Lung (tissue), 12 donors: ENCODE data around the gene TYSND1. TPM values are rescaled to one million over a fixed set of nuclear protein-coding genes. Genes with fewer than 3 reads are reported as not detected.

Source experiments
- ATAC-seq: fragments of 200-7000 bp; cut with Tn5 transposase; one replicate; pipeline ENCODE4 v1.9.1; 2020; ENCODE audit warnings: moderate number of reproducible peaks; ENCODE audit not compliant: insufficient read depth, low FRiP score
- DNase-seq, 3 donors: peaks; one replicate each; pipeline ENCODE4 v3.0.0-alpha.2; 2013 to 2017
- H3K27ac ChIP-seq, 2 donors: one replicate each; pipeline ENCODE4 v1.5.1; 2013; ENCODE audit warnings: mild to moderate bottlenecking in 2 of 2, moderate library complexity in 2 of 2, control low read depth in 1 of 2, inconsistent platforms in 1 of 2, low read depth in 1 of 2, low read length in 1 of 2
- H3K27me3 ChIP-seq, 3 donors: one replicate each; pipeline ENCODE4 v1.5.1; 2013; ENCODE audit warnings: low read length in 2 of 3; ENCODE audit not compliant: control insufficient read depth in 3 of 3, insufficient read depth in 3 of 3
- H3K36me3 ChIP-seq, 4 donors: one replicate each; pipeline ENCODE4 v1.5.1; 2013; ENCODE audit warnings: low read length in 4 of 4, mild to moderate bottlenecking in 1 of 4, moderate library complexity in 1 of 4; ENCODE audit not compliant: control insufficient read depth in 4 of 4, insufficient read depth in 4 of 4
- H3K4me1 ChIP-seq, 5 donors: one replicate each; pipeline ENCODE4 v1.5.1; 2013; ENCODE audit warnings: low read length in 5 of 5, mild to moderate bottlenecking in 2 of 5, moderate library complexity in 1 of 5; ENCODE audit not compliant: control insufficient read depth in 5 of 5, insufficient read depth in 5 of 5
- H3K4me3 ChIP-seq: one replicate; pipeline ENCODE4 v1.5.1; 2013; ENCODE audit warnings: mild to moderate bottlenecking, control low read depth, moderate library complexity
- H3K9ac ChIP-seq, 2 donors: one replicate each; pipeline ENCODE4 v1.5.1; 2013; ENCODE audit warnings: low read length in 2 of 2, control low read depth in 1 of 2; ENCODE audit not compliant: insufficient read depth in 1 of 2
- H3K9me3 ChIP-seq, 4 donors: one replicate each; pipeline ENCODE4 v1.5.1; 2013; ENCODE audit warnings: low read length in 3 of 4, mild to moderate bottlenecking in 1 of 4, moderate library complexity in 1 of 4; ENCODE audit not compliant: control insufficient read depth in 4 of 4, insufficient read depth in 3 of 4
- CTCF ChIP-seq: IDR thresholded peaks from 2 replicates; pipeline ENCODE4 v1.5.1; 2012; ENCODE audit warnings: mild to moderate bottlenecking; ENCODE audit errors: control extremely low read depth, extremely low read depth
- WGBS, 2 donors: extraction: QIAGEN DNeasy Blood & Tissue Kit; methylation state at CpG; one replicate each; pipeline ENCODE4 v1.1.7; 2013; 5-methylcytosine and 5-hydroxymethylcytosine counted together
- polyA plus RNA-seq, 2 donors: library from polyadenylated mRNA; stranded (reverse); fragments of 200-250 nt; gene quantifications; one replicate each; pipeline ENCODE4 v1.2.1, GENCODE V29; 2013
- total RNA-seq, 2 donors: library from RNA; depleted of rRNA in 1 of 2; stranded (reverse); fragments of >200 nt in 1 of 2; gene quantifications; one replicate each; pipeline ENCODE4 v1.2.1, GENCODE V29; 2014 to 2021
- donor health status: control.
- donor health status: control.
- donor health status: Bipolar disorder and iron deficiency.
- donor health status: healthy.
- donor health status: DM: yes; HTN: yes; CAD: no.

TYSND1 gene
- total and polyA plus RNA-seq, 4 donors: 7.5 to 14.9 (median 9.9) TPM

- no peak for ATAC-seq
- H3K4me3 ChIP-seq: no peak overlapping the region
- no peak overlapping the region for H3K9ac ChIP-seq
- peaks cover 0 to 43% (median 19%) of the 10 kb centered on the region in 4 donors for H3K36me3 ChIP-seq
- peaks cover 0 to 2% (median 0%) of the 10 kb centered on the region in 4 donors for H3K9me3 ChIP-seq
- peaks cover 0 to 3% (median 0%) of the 10 kb centered on the region in 5 donors for H3K4me1 ChIP-seq
- no peaks in the 10 kb centered on the region for H3K27me3 ChIP-seq
- no peak for DNase-seq
- H3K27ac ChIP-seq: no peak overlapping the region
- TF ChIP-seq CTCF: no peak
- 92 to 98% methylated on average over 2 of the region's 2 CpGs for WGBS, 2 donors
Measured at GRCh38 chr10:70094250-70094649, 52.2 kb downstream of the TYSND1 start.

- no peak overlapping the region for H3K9ac ChIP-seq
- H3K27ac ChIP-seq: no peak overlapping the region
Measured at GRCh38 chr10:70093335-70093944, 53.1 kb downstream of the TYSND1 start.

GRCh38 chr10:70092389-70092718, 54.1 kb downstream of the TYSND1 start:
- H3K36me3 ChIP-seq: peaks cover 0 to 39% (median 17%) of the 10 kb centered on the region in 4 donors
- no peak for TF ChIP-seq CTCF
- H3K27ac ChIP-seq: no peak overlapping the region
- no peak overlapping the region for H3K9ac ChIP-seq
- H3K4me1 ChIP-seq: peaks cover 0 to 3% (median 0%) of the 10 kb centered on the region in 5 donors
- no peak for DNase-seq
- H3K9me3 ChIP-seq: peaks cover 0 to 2% (median under 1%) of the 10 kb centered on the region in 4 donors
- no peaks in the 10 kb centered on the region for H3K27me3 ChIP-seq
- H3K4me3 ChIP-seq: no peak overlapping the region
- WGBS, 2 donors: 85 to 96% methylated on average over 7 of the region's 7 CpGs
- ATAC-seq: no peak

More at GRCh38 chr10:70093335-70093944, 53.1 kb downstream of the TYSND1 start:
- H3K4me3 ChIP-seq: no peak overlapping the region
- H3K27me3 ChIP-seq: no peaks in the 10 kb centered on the region
- peaks cover 0 to 2% (median 0%) of the 10 kb centered on the region in 4 donors for H3K9me3 ChIP-seq
- ATAC-seq (no peak), DNase-seq (no peak)
- H3K36me3 ChIP-seq: peaks cover 0 to 43% (median 18%) of the 10 kb centered on the region in 4 donors
- peaks cover 0 to 3% (median 0%) of the 10 kb centered on the region in 5 donors for H3K4me1 ChIP-seq
- TF ChIP-seq CTCF: no peak
- 82 to 89% methylated on average over 9 of the region's 9 CpGs for WGBS, 2 donors
